Mesodermal cell (in vitro differentiated cells): ENCODE results near the gene AAMP.

Experiments
- H3K27ac ChIP-seq: 2 replicates; pipeline ENCODE4 v1.7.0; 2013; ENCODE audit warnings: mild to moderate bottlenecking, low read depth, low read length, moderate library complexity; ENCODE audit not compliant: severe bottlenecking
- H3K36me3 ChIP-seq: 2 replicates; pipeline ENCODE4 v1.7.1; 2013; ENCODE audit warnings: mild to moderate bottlenecking, low read length, moderate library complexity; ENCODE audit not compliant: control insufficient read depth, insufficient read depth
- H3K4me1 ChIP-seq: one replicate; pipeline ENCODE4 v1.7.1; 2013; ENCODE audit warnings: mild to moderate bottlenecking, low read length; ENCODE audit not compliant: insufficient read depth, control insufficient read depth, poor library complexity, severe bottlenecking
- H3K4me3 ChIP-seq: 2 replicates; pipeline ENCODE4 v1.7.0; 2013; ENCODE audit warnings: low read length, control low read depth, mild to moderate bottlenecking; ENCODE audit not compliant: insufficient read depth, poor library complexity, severe bottlenecking; ENCODE audit errors: extremely low read depth
- H3K9me3 ChIP-seq: 2 replicates; pipeline ENCODE4 v1.7.1; 2013; ENCODE audit warnings: mild to moderate bottlenecking, low read length, moderate library complexity; ENCODE audit not compliant: control insufficient read depth
- WGBS, 2 experiments: methylation state at CpG; one replicate each; pipeline ENCODE4 v1.1.5; 2013; ENCODE audit warnings: missing lambda C conversion rate in 2 of 2; ENCODE audit not compliant: insufficient coverage in 2 of 2; 5-methylcytosine and 5-hydroxymethylcytosine counted together

Gene AAMP

GRCh38 chr2:218282173-218282991 is 12.4 kb upstream of the AAMP start:
- H3K4me3 ChIP-seq, result no peak overlapping the region
- no peaks in the 10 kb centered on the region for H3K9me3 ChIP-seq
- H3K27ac ChIP-seq, result no peak overlapping the region
- WGBS, 2 experiments, result 90 to 96% methylated on average over 11 to 15 of the region's 17 CpGs
- peaks cover 46% of the 10 kb centered on the region for H3K36me3 ChIP-seq
- peaks cover 32% of the 10 kb centered on the region for H3K4me1 ChIP-seq

DNA sequence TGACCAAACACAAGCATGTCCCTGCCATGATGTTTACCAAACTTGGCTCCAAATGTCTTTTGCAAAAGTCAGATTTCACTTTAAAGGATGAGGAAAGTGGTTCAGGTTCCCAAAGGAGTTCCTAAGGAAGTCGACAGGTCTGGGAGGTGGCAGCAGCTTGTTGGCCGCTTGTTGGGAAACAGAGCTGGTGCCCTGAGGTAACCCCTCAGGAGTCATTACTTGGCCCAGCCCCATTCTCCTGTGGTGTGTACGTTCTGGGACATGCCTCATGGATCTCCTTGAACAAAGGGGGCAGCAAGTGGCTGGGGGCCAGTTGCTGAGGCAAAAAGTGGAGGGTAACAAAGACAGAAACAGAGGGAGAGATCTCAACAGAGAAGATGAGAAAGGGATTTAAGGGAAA is 11.5 kb upstream of the AAMP start:
- 89 to 90% methylated on average over 3 of the region's 3 CpGs for WGBS, 2 experiments
- Histone ChIP-seq H3K9me3 (no peaks in the 10 kb centered on the region), H3K4me1 (peaks cover 27% of the 10 kb centered on the region), H3K36me3 (peaks cover 55% of the 10 kb centered on the region), H3K4me3 (no peak overlapping the region), H3K27ac (no peak overlapping the region)

GRCh38 chr2:218280260-218280870 is 10.4 kb upstream of the AAMP start:
- Histone ChIP-seq H3K27ac (no peak overlapping the region), H3K4me1 (peaks cover 16% of the 10 kb centered on the region), H3K4me3 (no peak overlapping the region), H3K36me3 (peaks cover 63% of the 10 kb centered on the region), H3K9me3 (no peaks in the 10 kb centered on the region)
- WGBS, 2 experiments, result 90 to 97% methylated on average over 9 to 13 of the region's 14 CpGs

- Histone ChIP-seq H3K36me3 (peaks cover 77% of the 10 kb centered on the region), H3K4me3 (no peak overlapping the region), H3K27ac (no peak overlapping the region)
These were observed 8.8 kb upstream of the AAMP start for GRCh38 chr2:218278531-218279360.

GRCh38 chr2:218277921-218278320 is 8.0 kb upstream of the AAMP start:
- no peak overlapping the region for H3K27ac ChIP-seq
- H3K4me3 ChIP-seq, result no peak overlapping the region
- peaks cover 82% of the 10 kb centered on the region for H3K36me3 ChIP-seq
- H3K4me1 ChIP-seq, result peaks cover 5% of the 10 kb centered on the region
- 82 to 88% methylated on average over 6 to 7 of the region's 7 CpGs for WGBS, 2 experiments
- no peaks in the 10 kb centered on the region for H3K9me3 ChIP-seq

More at GRCh38 chr2:218278531-218279360, 8.8 kb upstream of the AAMP start:
- Histone ChIP-seq H3K4me1 (peaks cover 5% of the 10 kb centered on the region), H3K9me3 (no peaks in the 10 kb centered on the region)
- 92 to 94% methylated on average over 15 of the region's 16 CpGs for WGBS, 2 experiments

GRCh38 chr2:218276986-218277755 is 7.2 kb upstream of the AAMP start:
- Histone ChIP-seq H3K36me3 (peaks cover 81% of the 10 kb centered on the region), H3K4me3 (no peak overlapping the region), H3K4me1 (no peaks in the 10 kb centered on the region), H3K27ac (no peak overlapping the region), H3K9me3 (no peaks in the 10 kb centered on the region)
- WGBS, 2 experiments, result 94% methylated on average over 9 to 12 of the region's 12 CpGs

GRCh38 chr2:218275371-218276072 is 5.6 kb upstream of the AAMP start:
- WGBS, 2 experiments, result 86 to 88% methylated on average over 9 of the region's 9 CpGs
- Histone ChIP-seq H3K4me3 (no peak overlapping the region), H3K4me1 (no peaks in the 10 kb centered on the region), H3K36me3 (peaks cover 73% of the 10 kb centered on the region), H3K9me3 (no peaks in the 10 kb centered on the region), H3K27ac (no peak overlapping the region)

DNA sequence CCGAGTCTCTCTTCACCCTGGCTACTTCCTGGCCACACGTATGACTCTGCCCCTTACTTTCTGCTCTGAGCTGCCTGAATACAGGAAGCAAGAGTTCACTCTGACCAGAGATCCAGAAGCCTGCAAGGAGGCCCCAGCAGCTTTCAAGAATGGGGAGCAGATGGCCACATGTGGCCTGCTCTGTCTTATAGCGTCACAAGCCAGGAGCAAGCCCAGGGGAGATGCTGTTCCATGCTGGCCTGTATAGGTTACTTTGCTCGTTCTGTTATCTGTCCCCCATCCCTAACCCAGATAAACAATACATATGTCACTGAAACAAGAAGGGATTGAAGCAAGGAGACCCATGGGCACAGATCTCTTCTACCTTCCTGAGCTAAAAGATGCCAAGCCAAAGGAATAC is 4.6 kb upstream of the AAMP start:
- Histone ChIP-seq H3K4me1 (no peaks in the 10 kb centered on the region), H3K36me3 (peaks cover 64% of the 10 kb centered on the region), H3K9me3 (no peaks in the 10 kb centered on the region), H3K27ac (no peak overlapping the region), H3K4me3 (no peak overlapping the region)
- 100% methylated on average over 1 to 4 of the region's 4 CpGs for WGBS, 2 experiments

- Histone ChIP-seq H3K27ac (no peak overlapping the region), H3K36me3 (peaks cover 57% of the 10 kb centered on the region), H3K9me3 (no peaks in the 10 kb centered on the region), H3K4me3 (no peak overlapping the region), H3K4me1 (no peaks in the 10 kb centered on the region)
- WGBS, 2 experiments, result 100% methylated on average over 2 of the region's 2 CpGs; no CpG with 5 or more reads in 1 of the 2 experiments
These were observed 3.9 kb upstream of the AAMP start for GRCh38 chr2:218273908-218274249.
